Neural cell (in vitro differentiated cells): ENCODE results near the gene COL28A1.

Source experiments
- POLR2AphosphoS5 ChIP-seq: IDR thresholded peaks from 2 replicates; pipeline ENCODE4 v1.6.1; 2012
- TF ChIP-seq, protein P1 (sequence below): fragments of 450-650 bp; IDR thresholded peaks from 2 replicates; pipeline ENCODE4 v1.5.1; 2014; ENCODE audit warnings: antibody characterized with exemption, mild to moderate bottlenecking, moderate library complexity; ENCODE audit not compliant: poor library complexity, severe bottlenecking

DNA sequence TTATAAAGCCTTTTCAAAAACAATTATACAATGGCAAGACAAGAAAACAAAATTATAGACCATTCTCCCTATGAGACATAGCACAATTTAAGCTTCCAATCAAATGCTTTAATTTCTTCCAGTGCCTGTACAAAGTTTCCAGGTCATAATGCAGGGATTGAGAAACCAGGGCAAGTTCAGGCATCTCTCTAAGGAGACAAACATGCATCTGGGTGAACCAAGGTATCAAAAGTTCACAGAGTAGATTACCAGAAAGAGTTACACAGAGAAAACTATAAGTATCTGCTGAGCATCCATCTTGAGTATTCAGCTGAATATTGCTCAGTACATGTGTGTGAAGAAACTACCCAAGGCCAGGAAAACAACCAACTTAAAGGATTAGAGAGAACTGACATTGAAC is 89.1 kb downstream of the COL28A1 start:
- TF ChIP-seq POLR2AphosphoS5, result no peak
- TF ChIP-seq, protein P1, sequence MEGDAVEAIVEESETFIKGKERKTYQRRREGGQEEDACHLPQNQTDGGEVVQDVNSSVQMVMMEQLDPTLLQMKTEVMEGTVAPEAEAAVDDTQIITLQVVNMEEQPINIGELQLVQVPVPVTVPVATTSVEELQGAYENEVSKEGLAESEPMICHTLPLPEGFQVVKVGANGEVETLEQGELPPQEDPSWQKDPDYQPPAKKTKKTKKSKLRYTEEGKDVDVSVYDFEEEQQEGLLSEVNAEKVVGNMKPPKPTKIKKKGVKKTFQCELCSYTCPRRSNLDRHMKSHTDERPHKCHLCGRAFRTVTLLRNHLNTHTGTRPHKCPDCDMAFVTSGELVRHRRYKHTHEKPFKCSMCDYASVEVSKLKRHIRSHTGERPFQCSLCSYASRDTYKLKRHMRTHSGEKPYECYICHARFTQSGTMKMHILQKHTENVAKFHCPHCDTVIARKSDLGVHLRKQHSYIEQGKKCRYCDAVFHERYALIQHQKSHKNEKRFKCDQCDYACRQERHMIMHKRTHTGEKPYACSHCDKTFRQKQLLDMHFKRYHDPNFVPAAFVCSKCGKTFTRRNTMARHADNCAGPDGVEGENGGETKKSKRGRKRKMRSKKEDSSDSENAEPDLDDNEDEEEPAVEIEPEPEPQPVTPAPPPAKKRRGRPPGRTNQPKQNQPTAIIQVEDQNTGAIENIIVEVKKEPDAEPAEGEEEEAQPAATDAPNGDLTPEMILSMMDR, result no peak
